Right renal cortex interstitium (tissue), 3 donors: ENCODE data around the gene GPR108. TPM values are rescaled to one million over a fixed set of nuclear protein-coding genes. Genes with fewer than 3 reads are reported as not detected.

ENCODE experiments used
- DNase-seq, 3 donors: peaks; one replicate each; pipeline ENCODE4 v3.0.0-alpha.2; 2013; ENCODE audit warnings: low read depth in 3 of 3, low spot score in 2 of 3
- polyA plus RNA-seq, 3 donors: library from polyadenylated mRNA; unstranded; fragments of 120-200 nt; gene quantifications; one replicate each; pipeline ENCODE4 v1.2.1, GENCODE V29; 2013; ENCODE audit not compliant: insufficient read length in 3 of 3

Gene GPR108
- polyA plus RNA-seq, 3 donors: 58.6 to 71.0 (median 62.1) TPM

DNA sequence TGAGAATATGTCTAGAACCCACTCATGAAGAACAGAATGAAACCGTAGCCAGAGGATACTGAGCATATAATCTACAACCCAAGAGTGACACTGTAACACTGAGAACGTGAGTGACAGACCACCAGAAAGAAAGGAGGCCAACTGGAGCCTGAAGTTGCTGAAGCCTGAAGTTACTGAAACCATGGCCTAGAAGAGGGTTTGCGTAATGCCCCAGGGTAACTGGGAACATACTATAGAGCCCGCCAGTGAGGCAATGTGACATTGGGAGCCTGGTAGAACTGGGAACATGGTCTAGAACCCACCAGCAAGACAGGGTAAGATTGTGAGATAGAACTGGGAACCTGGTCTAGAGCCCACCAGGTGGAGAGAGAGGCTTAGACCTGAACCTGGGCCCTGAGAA, 51.9 kb downstream of the GPR108 start:
- no peak for DNase-seq

- DNase-seq: no peak
Measured at GRCh38 chr19:6683971-6684370, 53.4 kb downstream of the GPR108 start.

- DNase-seq: no peak
Measured at GRCh38 chr19:6682607-6683128, 54.7 kb downstream of the GPR108 start.

DNA sequence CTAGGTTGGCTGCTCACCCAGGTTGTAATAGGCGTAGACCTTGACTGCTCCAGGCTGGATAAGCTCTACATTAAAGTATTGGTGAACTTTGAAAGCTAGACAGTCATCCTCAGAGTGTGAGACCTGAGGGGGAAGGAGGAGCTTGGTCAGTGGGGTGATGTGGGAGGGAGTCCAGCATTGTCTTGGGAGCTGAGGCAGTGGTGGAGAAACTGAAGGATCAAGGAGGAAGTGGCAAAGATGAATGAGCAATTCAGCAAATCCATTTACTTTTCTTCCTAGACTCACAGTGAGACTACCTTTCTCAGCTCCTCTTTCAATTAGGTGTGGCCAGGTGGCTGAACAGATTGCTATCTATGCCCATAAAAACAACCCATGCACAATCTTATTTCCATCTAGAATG, 57.2 kb downstream of the GPR108 start:
- DNase-seq: no peak

Other genes starting within 250 kb of the GPR108 start
- gene TUBB4A, start 235.3 kb downstream of the GPR108 start, polyA plus RNA-seq: 10 to 100 TPM; 24.5 to 39.8 (median 27.8) TPM
- under 1 TPM in 2 of 3 donors, not detected in 1; 0.14 to 0.33 TPM for gene TNFSF9, start 206.6 kb downstream of the GPR108 start, polyA plus RNA-seq
- not detected for gene CD70, start 146.4 kb downstream of the GPR108 start, polyA plus RNA-seq
- gene TNFSF14, start 67.4 kb downstream of the GPR108 start, polyA plus RNA-seq: under 1 TPM in 2 of 3 donors, not detected in 1; 0.07 TPM
- 10 to 100 TPM; 17.4 to 23.4 (median 20.1) TPM for gene C3, start 16.9 kb downstream of the GPR108 start, polyA plus RNA-seq
- 10 to 100 TPM; 46.5 to 56.8 (median 52.8) TPM for gene TRIP10, start 2.1 kb upstream of the GPR108 start, polyA plus RNA-seq
- 1 to 10 TPM; 4.8 to 5.6 (median 5.0) TPM for gene SH2D3A, start 29.9 kb upstream of the GPR108 start, polyA plus RNA-seq
- 1 to 10 TPM; 1.3 to 1.7 (median 1.5) TPM for gene VAV1, start 35.1 kb upstream of the GPR108 start, polyA plus RNA-seq
- under 1 TPM; 0.04 to 0.31 (median 0.14) TPM for gene ADGRE1, start 150.0 kb upstream of the GPR108 start, polyA plus RNA-seq